ENCODE results near the gene RNU5D-1.

RNU5D-1 gene

GRCh38 chr1:44688760-44689446 is 42.1 kb downstream of the RNU5D-1 start:
- Histone ChIP-seq H3K36me3 (ENCODE audit: control insufficient read depth, insufficient read depth, low read length) (no peaks in the 10 kb centered on the region), H3K79me2 (ENCODE audit: control insufficient read depth, insufficient read depth, low read length) (no peaks in the 10 kb centered on the region), H3K79me1 (ENCODE audit: low read length) (no peaks in the 10 kb centered on the region), H3K9ac (ENCODE audit: low read length) (no peak overlapping the region), H2BK5ac (ENCODE audit: low read length) (no peak overlapping the region), H4K5ac (ENCODE audit: low read length) (no peak overlapping the region), H2AK5ac (ENCODE audit: low read length) (no peak overlapping the region), H3K27ac (ENCODE audit: low read depth, low read length) (no peak overlapping the region), H3K4me3 (ENCODE audit: low read length) (no peak overlapping the region), H3K4me1 (ENCODE audit: control insufficient read depth, low read depth, low read length) (peaks cover 2% of the 10 kb centered on the region), H2BK120ac (ENCODE audit: low read depth, low read length) (no peak overlapping the region), H3K4ac (ENCODE audit: low read depth, low read length) (no peak overlapping the region), H3K4me2 (ENCODE audit: low read length) (no peak overlapping the region), H4K8ac (ENCODE audit: low read depth, low read length) (no peak overlapping the region), H2BK15ac (replicated peaks; ENCODE audit: low read depth) (no peak overlapping the region), H3K27me3 (ENCODE audit: insufficient read depth, low read length, poor library complexity) (no peaks in the 10 kb centered on the region), H3K56ac (ENCODE audit: low read length) (no peak overlapping the region), H3K18ac (ENCODE audit: low read length) (no peak overlapping the region), H3K23ac (ENCODE audit: low read length) (no peak overlapping the region)
- DNase-seq = no peak
- no CpG with 5 or more reads among the region's 12 CpGs for WGBS (ENCODE audit: extremely low coverage, insufficient coverage, low lambda C conversion rate)

- DNase-seq = no peak
- no peak overlapping the region for H2BK120ac ChIP-seq (ENCODE audit: low read depth, low read length)
- H4K8ac ChIP-seq (ENCODE audit: low read depth, low read length) = no peak overlapping the region
- H2AK5ac ChIP-seq (ENCODE audit: low read length) = no peak overlapping the region
- H3K27ac ChIP-seq (ENCODE audit: low read depth, low read length) = no peak overlapping the region
- no peaks in the 10 kb centered on the region for H3K27me3 ChIP-seq (ENCODE audit: insufficient read depth, low read length, poor library complexity)
- H3K4me2 ChIP-seq (ENCODE audit: low read length) = no peak overlapping the region
- H4K5ac ChIP-seq (ENCODE audit: low read length) = no peak overlapping the region
- no peaks in the 10 kb centered on the region for H3K79me1 ChIP-seq (ENCODE audit: low read length)
- H3K36me3 ChIP-seq (ENCODE audit: control insufficient read depth, insufficient read depth, low read length) = no peaks in the 10 kb centered on the region
- H3K4me3 ChIP-seq (ENCODE audit: low read length) = no peak overlapping the region
- no peak overlapping the region for H3K9ac ChIP-seq (ENCODE audit: low read length)
- H3K4ac ChIP-seq (ENCODE audit: low read depth, low read length) = no peak overlapping the region
- no peak overlapping the region for H3K56ac ChIP-seq (ENCODE audit: low read length)
- no peak overlapping the region for H2BK5ac ChIP-seq (ENCODE audit: low read length)
- no peaks in the 10 kb centered on the region for H3K79me2 ChIP-seq (ENCODE audit: control insufficient read depth, insufficient read depth, low read length)
- WGBS (ENCODE audit: extremely low coverage, insufficient coverage, low lambda C conversion rate) = no CpG with 5 or more reads among the region's 8 CpGs
- H2BK15ac ChIP-seq (replicated peaks; ENCODE audit: low read depth) = no peak overlapping the region
- peaks cover 6% of the 10 kb centered on the region for H3K4me1 ChIP-seq (ENCODE audit: control insufficient read depth, low read depth, low read length)
- no peak overlapping the region for H3K18ac ChIP-seq (ENCODE audit: low read length)
- H3K23ac ChIP-seq (ENCODE audit: low read length) = no peak overlapping the region
Observed at GRCh38 chr1:44685881-44686280, 45.1 kb downstream of the RNU5D-1 start.

GRCh38 chr1:44685218-44685617 is 45.8 kb downstream of the RNU5D-1 start:
- H3K9ac ChIP-seq (ENCODE audit: low read length) = no peak overlapping the region
- no CpG with 5 or more reads among the region's 4 CpGs for WGBS (ENCODE audit: extremely low coverage, insufficient coverage, low lambda C conversion rate)

GRCh38 chr1:44684525-44684924 is 46.4 kb downstream of the RNU5D-1 start:
- Histone ChIP-seq H3K18ac (ENCODE audit: low read length) (no peak overlapping the region), H3K56ac (ENCODE audit: low read length) (no peak overlapping the region), H3K27ac (ENCODE audit: low read depth, low read length) (no peak overlapping the region), H3K27me3 (ENCODE audit: insufficient read depth, low read length, poor library complexity) (no peaks in the 10 kb centered on the region), H3K79me1 (ENCODE audit: low read length) (no peaks in the 10 kb centered on the region), H4K5ac (ENCODE audit: low read length) (no peak overlapping the region), H3K23ac (ENCODE audit: low read length) (no peak overlapping the region), H3K4me2 (ENCODE audit: low read length) (no peak overlapping the region), H3K4me3 (ENCODE audit: low read length) (no peak overlapping the region), H2AK5ac (ENCODE audit: low read length) (no peak overlapping the region), H3K9ac (ENCODE audit: low read length) (no peak overlapping the region), H3K79me2 (ENCODE audit: control insufficient read depth, insufficient read depth, low read length) (no peaks in the 10 kb centered on the region), H3K4ac (ENCODE audit: low read depth, low read length) (no peak overlapping the region), H2BK5ac (ENCODE audit: low read length) (no peak overlapping the region), H3K4me1 (ENCODE audit: control insufficient read depth, low read depth, low read length) (peaks cover 6% of the 10 kb centered on the region), H3K36me3 (ENCODE audit: control insufficient read depth, insufficient read depth, low read length) (no peaks in the 10 kb centered on the region), H4K8ac (ENCODE audit: low read depth, low read length) (no peak overlapping the region), H2BK15ac (replicated peaks; ENCODE audit: low read depth) (no peak overlapping the region), H2BK120ac (ENCODE audit: low read depth, low read length) (no peak overlapping the region)
- no CpG with 5 or more reads among the region's 1 CpG for WGBS (ENCODE audit: extremely low coverage, insufficient coverage, low lambda C conversion rate)
- no peak for DNase-seq

More at GRCh38 chr1:44685218-44685617, 45.8 kb downstream of the RNU5D-1 start:
- Histone ChIP-seq H3K18ac (ENCODE audit: low read length) (no peak overlapping the region), H3K27me3 (ENCODE audit: insufficient read depth, low read length, poor library complexity) (no peaks in the 10 kb centered on the region), H2AK5ac (ENCODE audit: low read length) (no peak overlapping the region), H3K4me1 (ENCODE audit: control insufficient read depth, low read depth, low read length) (peaks cover 6% of the 10 kb centered on the region), H2BK120ac (ENCODE audit: low read depth, low read length) (no peak overlapping the region), H2BK15ac (replicated peaks; ENCODE audit: low read depth) (no peak overlapping the region), H3K4me2 (ENCODE audit: low read length) (no peak overlapping the region), H3K23ac (ENCODE audit: low read length) (no peak overlapping the region), H3K79me1 (ENCODE audit: low read length) (no peaks in the 10 kb centered on the region), H3K36me3 (ENCODE audit: control insufficient read depth, insufficient read depth, low read length) (no peaks in the 10 kb centered on the region), H3K4ac (ENCODE audit: low read depth, low read length) (no peak overlapping the region), H3K27ac (ENCODE audit: low read depth, low read length) (no peak overlapping the region), H3K56ac (ENCODE audit: low read length) (no peak overlapping the region), H2BK5ac (ENCODE audit: low read length) (no peak overlapping the region), H3K4me3 (ENCODE audit: low read length) (no peak overlapping the region), H4K5ac (ENCODE audit: low read length) (no peak overlapping the region), H4K8ac (ENCODE audit: low read depth, low read length) (no peak overlapping the region), H3K79me2 (ENCODE audit: control insufficient read depth, insufficient read depth, low read length) (no peaks in the 10 kb centered on the region)
- no peak for DNase-seq

GRCh38 chr1:44682883-44683265 is 48.1 kb downstream of the RNU5D-1 start:
- Histone ChIP-seq H3K23ac (ENCODE audit: low read length) (no peak overlapping the region), H3K18ac (ENCODE audit: low read length) (no peak overlapping the region), H2BK5ac (ENCODE audit: low read length) (no peak overlapping the region), H3K36me3 (ENCODE audit: control insufficient read depth, insufficient read depth, low read length) (no peaks in the 10 kb centered on the region), H2AK5ac (ENCODE audit: low read length) (no peak overlapping the region), H3K4me2 (ENCODE audit: low read length) (no peak overlapping the region), H3K4me1 (ENCODE audit: control insufficient read depth, low read depth, low read length) (peaks cover 6% of the 10 kb centered on the region), H3K27ac (ENCODE audit: low read depth, low read length) (no peak overlapping the region), H3K4ac (ENCODE audit: low read depth, low read length) (no peak overlapping the region), H2BK15ac (replicated peaks; ENCODE audit: low read depth) (no peak overlapping the region), H3K79me2 (ENCODE audit: control insufficient read depth, insufficient read depth, low read length) (no peaks in the 10 kb centered on the region), H4K5ac (ENCODE audit: low read length) (no peak overlapping the region), H2BK120ac (ENCODE audit: low read depth, low read length) (no peak overlapping the region), H3K79me1 (ENCODE audit: low read length) (no peaks in the 10 kb centered on the region), H3K56ac (ENCODE audit: low read length) (no peak overlapping the region), H3K27me3 (ENCODE audit: insufficient read depth, low read length, poor library complexity) (no peaks in the 10 kb centered on the region), H4K8ac (ENCODE audit: low read depth, low read length) (no peak overlapping the region), H3K9ac (ENCODE audit: low read length) (no peak overlapping the region), H3K4me3 (ENCODE audit: low read length) (no peak overlapping the region)
- DNase-seq = no peak
- WGBS (ENCODE audit: extremely low coverage, insufficient coverage, low lambda C conversion rate) = no CpG with 5 or more reads among the region's 3 CpGs

Measured in mesendoderm (in vitro differentiated cells).